A549 (cell line): ENCODE results near the gene IFT43. TPM values are rescaled to one million over a fixed set of nuclear protein-coding genes. Genes with fewer than 3 reads are reported as not detected.

ENCODE experiments used
- ATAC-seq, 2 experiments: fragments of 200-7000 bp in 1 of 2; fragments of >200 bp in 1 of 2; cut with Nextera tagmentation in 1 of 2; cut with Tn5 transposase in 1 of 2; 3 replicates each; pipeline versions ENCODE4 v1.8.0 to v1.9.1; 2018 to 2020; ENCODE audit warnings: mild to moderate bottlenecking in 1 of 2, moderate library complexity in 1 of 2
- CTCF ChIA-PET: fragments of 300-600 bp; sonication (Branson Sonifier 250); formaldehyde crosslinking; extraction: SDS; loops from one replicate; lab custom pipeline; 2021; ENCODE audit warnings: antibody characterized with exemption, inconsistent platforms; lab: Yijun Ruan, JAX
- POLR2A ChIA-PET: fragments of 350-600 bp; formaldehyde crosslinking; extraction: SDS; loops from one replicate; lab custom pipeline; 2021; ENCODE audit warnings: antibody characterized with exemption, inconsistent platforms; lab: Yijun Ruan, JAX
- DNase-seq, 2 experiments: peaks; one replicate each; pipeline versions ENCODE4 v3.0.0 to v3.0.0-alpha.2; 2011 to 2016; ENCODE audit warnings: low read depth in 1 of 2, low spot score in 1 of 2
- FAIRE-seq: peaks from 2 replicates; lab custom pipeline; 2011; peaks lifted over from hg19 to GRCh38; lab: Jason Lieb, UNC
- H3K27ac ChIP-seq, 2 experiments: fragments of >200 bp; sonication (Bioruptor Twin); formaldehyde crosslinking; 3 replicates each; pipeline ENCODE4 v1.5.1; 2016 to 2017
- H3K4me1 ChIP-seq: fragments of >200 bp; sonication (Bioruptor Twin); formaldehyde crosslinking; 3 replicates; pipeline ENCODE4 v1.6.1; 2016
- H3K4me2 ChIP-seq: fragments of >200 bp; sonication (Bioruptor Twin); formaldehyde crosslinking; 3 replicates; pipeline ENCODE4 v1.6.1; 2016
- H3K4me3 ChIP-seq: fragments of >200 bp; sonication (Bioruptor Twin); formaldehyde crosslinking; 3 replicates; pipeline ENCODE4 v1.5.1; 2016
- H3K9me3 ChIP-seq: fragments of >200 bp; sonication (Bioruptor Twin); formaldehyde crosslinking; 3 replicates; pipeline ENCODE4 v1.6.1; 2016
- CBX8 ChIP-seq: fragments of 200-600 bp; sonication (generic); IDR thresholded peaks from 2 replicates; pipeline ENCODE4 v1.6.1; 2016
- CHD2 ChIP-seq: fragments of 150-350 bp; IDR thresholded peaks from 2 replicates; pipeline ENCODE4 v1.6.1; 2014; ENCODE audit warnings: low read length; ENCODE audit not compliant: partially characterized antibody
- FOSB ChIP-seq: fragments of 250-450 bp; sonication (Bioruptor Pico); IDR thresholded peaks from 2 replicates; pipeline ENCODE4 v1.5.0; 2020; ENCODE audit warnings: mild to moderate bottlenecking, moderate library complexity
- FOSL2 ChIP-seq, 2 experiments: fragments of 450-650 bp in 1 of 2; fragments of >200 bp in 1 of 2; sonication (Bioruptor Twin) in 1 of 2; formaldehyde crosslinking; IDR thresholded peaks; 2 replicates each; pipeline versions ENCODE4 v1.5.0 to v1.6.1; 2016 to 2020; ENCODE audit warnings: mild to moderate bottlenecking in 1 of 2, moderate library complexity in 1 of 2
- GATA3 ChIP-seq: IDR thresholded peaks from 2 replicates; pipeline ENCODE4 v1.6.1; 2012; ENCODE audit warnings: borderline replicate concordance
- HDAC2 ChIP-seq: fragments of 200-600 bp; sonication (generic); IDR thresholded peaks from 2 replicates; pipeline ENCODE4 v1.6.1; 2016
- HOXB5 ChIP-seq: fragments of 250-450 bp; sonication (Bioruptor Pico); IDR thresholded peaks from 2 replicates; pipeline ENCODE4 v1.5.0; 2020; ENCODE audit warnings: mild to moderate bottlenecking, moderate library complexity
- JUN ChIP-seq, 2 experiments: fragments of >200 bp; sonication (Bioruptor Twin); formaldehyde crosslinking; IDR thresholded peaks; 2 replicates in 1 of 2; 3 replicates in 1 of 2; pipeline ENCODE4 v1.6.1; 2016 to 2017
- KDM5A ChIP-seq: fragments of 200-600 bp; sonication (generic); IDR thresholded peaks from 2 replicates; pipeline ENCODE4 v1.6.1; 2016; ENCODE audit warnings: antibody characterized with exemption, mild to moderate bottlenecking
- NFE2L2 ChIP-seq: fragments of 150-350 bp; conservative IDR thresholded peaks from 2 replicates; pipeline ENCODE4 v1.6.1; 2014; ENCODE audit warnings: low read length
- NPAS2 ChIP-seq: fragments of 250-450 bp; sonication (Bioruptor Pico); IDR thresholded peaks from 2 replicates; pipeline ENCODE4 v1.8.0; 2022; ENCODE audit warnings: mild to moderate bottlenecking, moderate library complexity, borderline replicate concordance
- PHF8 ChIP-seq: fragments of 200-600 bp; sonication (generic); IDR thresholded peaks from 2 replicates; pipeline ENCODE4 v1.6.1; 2016; ENCODE audit warnings: low read depth, mild to moderate bottlenecking, antibody characterized with exemption, moderate library complexity, borderline replicate concordance
- POLR2A ChIP-seq: IDR thresholded peaks from 2 replicates; pipeline ENCODE4 v1.6.1; 2012; ENCODE audit warnings: mild to moderate bottlenecking, low read length
- POLR2AphosphoS2 ChIP-seq: conservative IDR thresholded peaks from 2 replicates; pipeline ENCODE4 v1.6.1; 2012; ENCODE audit warnings: low read length, improper control_type of control experiment, inconsistent platforms
- RNF2 ChIP-seq: fragments of 200-600 bp; sonication (generic); IDR thresholded peaks from 2 replicates; pipeline ENCODE4 v1.6.1; 2016; ENCODE audit warnings: low read depth, mild to moderate bottlenecking, antibody characterized with exemption, moderate library complexity, borderline replicate concordance
- SMC3 ChIP-seq: fragments of >200 bp; sonication (Bioruptor Twin); formaldehyde crosslinking; IDR thresholded peaks from 3 replicates; pipeline ENCODE4 v1.6.1; 2018; ENCODE audit warnings: inconsistent platforms
- SREBF2 ChIP-seq: fragments of 450-650 bp; IDR thresholded peaks from 2 replicates; pipeline ENCODE4 v1.6.1; 2014; ENCODE audit warnings: mild to moderate bottlenecking, moderate library complexity
- TP53 ChIP-seq: fragments of 250-450 bp; sonication (Bioruptor Pico); IDR thresholded peaks from 2 replicates; pipeline ENCODE4 v1.5.0; 2021; ENCODE audit warnings: mild to moderate bottlenecking, moderate library complexity
- ZC3H11A ChIP-seq: fragments of 450-650 bp; IDR thresholded peaks from 2 replicates; pipeline ENCODE4 v1.6.1; 2014; ENCODE audit warnings: antibody characterized with exemption, mild to moderate bottlenecking
- ZNF302 ChIP-seq: fragments of 250-450 bp; sonication (Bioruptor Pico); IDR thresholded peaks from 2 replicates; pipeline ENCODE4 v1.9.0; 2021; ENCODE audit warnings: inconsistent platforms, mild to moderate bottlenecking, moderate library complexity
- WGBS: methylation state at CpG from one replicate; pipeline ENCODE4 v1.1.6; 2017; ENCODE audit errors: missing lambda C conversion rate; 5-methylcytosine and 5-hydroxymethylcytosine counted together
- polyA plus RNA-seq, 4 experiments: library from polyadenylated mRNA; depleted of rRNA in 3 of 4; stranded (reverse); fragments of >200 nt; fragmentation: RNase III in 1 of 4; extraction: RNeasy Plus Mini Kit Qiagen cat#74134 plus additional on column Dnase treatment in 1 of 4; gene quantifications; 2 replicates in 3 of 4; 3 replicates in 1 of 4; pipeline ENCODE4 v1.2.3, GENCODE V29; 2011 to 2017
- TF ChIP-seq, protein P1 (sequence below): IDR thresholded peaks from 2 replicates; pipeline ENCODE4 v1.6.1; 2012; ENCODE audit warnings: low read depth, borderline replicate concordance
- TF ChIP-seq, protein P2 (sequence below): fragments of 250-450 bp; sonication (Bioruptor Pico); IDR thresholded peaks from 2 replicates; pipeline ENCODE4 v1.5.0; 2021; ENCODE audit warnings: mild to moderate bottlenecking, moderate library complexity, borderline replicate concordance
- TF ChIP-seq, protein P3 (sequence below): fragments of >200 bp; sonication (Bioruptor Twin); formaldehyde crosslinking; IDR thresholded peaks from 3 replicates; pipeline ENCODE4 v1.6.1; 2016
- TF ChIP-seq, protein P4 (sequence below): fragments of 450-650 bp; IDR thresholded peaks from 2 replicates; pipeline ENCODE4 v1.6.1; 2014; ENCODE audit warnings: antibody characterized with exemption
- TF ChIP-seq, protein P5 (sequence below): IDR thresholded peaks from 2 replicates; pipeline ENCODE4 v1.6.1; 2012

IFT43 gene
- polyA plus RNA-seq, 2 of the 4 experiments (the other 2 are of a cell fraction): 46.4 to 49.4 TPM

DNA sequence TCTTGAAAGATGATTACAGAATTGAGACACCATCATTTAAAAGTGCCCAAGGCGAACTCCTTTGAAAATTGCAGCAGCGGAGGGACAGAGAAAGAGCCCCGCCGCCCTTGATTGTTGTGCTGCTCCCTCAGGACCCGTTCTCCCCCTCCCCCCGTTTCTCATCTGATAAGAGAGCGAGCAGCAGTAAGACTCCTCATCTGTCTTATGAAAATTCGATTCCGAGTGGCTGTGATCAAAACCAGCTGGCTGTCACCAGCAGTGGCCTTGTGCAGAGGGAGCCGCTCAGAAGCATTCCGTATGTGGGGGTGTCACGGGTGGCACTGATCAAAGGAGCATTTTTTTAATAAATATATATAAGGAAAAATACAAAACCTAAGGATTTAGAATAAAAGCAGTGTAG is 88.2 kb downstream of the IFT43 start:
- DNase-seq (no peak), ATAC-seq (no peak), FAIRE-seq (no peak)
- WGBS: 83% methylated on average over 12 of the region's 12 CpGs
- no peak overlapping the region for H3K4me2 ChIP-seq
- ChIA-PET CTCF (interaction anchor here (1.3 kb wide), 1 partner anchor 279 kb away, joined by 7 read pairs; no protein-coding TSS in a partner anchor), POLR2A (no interaction called here)
- H3K27ac ChIP-seq: no peak overlapping the region
- no peaks in the 10 kb centered on the region for H3K9me3 ChIP-seq
- H3K4me1 ChIP-seq: no peaks in the 10 kb centered on the region
- TF ChIP-seq NFE2L2: no peak
- TF ChIP-seq ZC3H11A: no peak
- TF ChIP-seq SMC3: no peak
- TF ChIP-seq POLR2A: no peak
- no peak for TF ChIP-seq FOSL2 (IDR thresholded peaks at IDR 0.05)
- no peak for TF ChIP-seq FOSL2 (CRISPR knock-in tag; IDR thresholded peaks at IDR 0.05)
- TF ChIP-seq ZNF302: no peak
- TF ChIP-seq FOSB (CRISPR knock-in tag): no peak
- no peak for TF ChIP-seq CHD2
- no peak for TF ChIP-seq CBX8
- TF ChIP-seq NPAS2 (CRISPR knock-in tag): no peak
- TF ChIP-seq TP53: no peak
- no peak for TF ChIP-seq SREBF2
- no peak overlapping the region for H3K4me3 ChIP-seq

DNA sequence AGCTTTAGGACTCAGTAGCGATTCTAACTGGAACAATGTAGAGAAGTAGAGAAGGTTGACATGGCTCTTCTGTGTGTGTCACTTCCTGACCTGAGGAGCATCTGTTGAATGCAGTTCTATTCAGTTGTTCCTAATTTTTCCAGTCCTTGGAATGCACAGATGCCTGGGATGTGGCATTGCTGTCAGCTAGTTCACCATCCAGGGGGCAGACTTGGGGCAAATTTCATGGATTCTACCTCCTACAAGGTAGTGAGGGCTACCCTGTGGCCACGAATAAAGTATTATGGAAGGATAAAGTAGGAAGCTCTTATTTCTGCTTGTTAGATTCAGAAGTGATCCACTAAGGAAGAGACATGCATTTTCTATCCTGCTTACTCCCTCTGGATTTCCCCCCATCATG is 91.8 kb downstream of the IFT43 start:
- Histone ChIP-seq H3K4me1 (no peaks in the 10 kb centered on the region), H3K9me3 (no peaks in the 10 kb centered on the region), H3K4me2 (no peak overlapping the region), H3K27ac (no peak overlapping the region), H3K4me3 (no peak overlapping the region)
- POLR2A ChIA-PET: no interaction called here
- FAIRE-seq (no peak), ATAC-seq (no peak), DNase-seq (no peak)
- TF ChIP-seq HOXB5 (CRISPR knock-in tag): no peak
- TF ChIP-seq GATA3: no peak
- no peak for TF ChIP-seq SMC3
- TF ChIP-seq, protein P1, sequence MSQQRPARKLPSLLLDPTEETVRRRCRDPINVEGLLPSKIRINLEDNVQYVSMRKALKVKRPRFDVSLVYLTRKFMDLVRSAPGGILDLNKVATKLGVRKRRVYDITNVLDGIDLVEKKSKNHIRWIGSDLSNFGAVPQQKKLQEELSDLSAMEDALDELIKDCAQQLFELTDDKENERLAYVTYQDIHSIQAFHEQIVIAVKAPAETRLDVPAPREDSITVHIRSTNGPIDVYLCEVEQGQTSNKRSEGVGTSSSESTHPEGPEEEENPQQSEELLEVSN: no peak
- CTCF ChIA-PET: interaction anchor here (1.3 to 2.5 kb wide), 2 partner anchors 10 to 26 kb away, joined by 3 to 9 read pairs; no protein-coding TSS in a partner anchor
- WGBS: 77% methylated on average over 2 of the region's 2 CpGs

DNA sequence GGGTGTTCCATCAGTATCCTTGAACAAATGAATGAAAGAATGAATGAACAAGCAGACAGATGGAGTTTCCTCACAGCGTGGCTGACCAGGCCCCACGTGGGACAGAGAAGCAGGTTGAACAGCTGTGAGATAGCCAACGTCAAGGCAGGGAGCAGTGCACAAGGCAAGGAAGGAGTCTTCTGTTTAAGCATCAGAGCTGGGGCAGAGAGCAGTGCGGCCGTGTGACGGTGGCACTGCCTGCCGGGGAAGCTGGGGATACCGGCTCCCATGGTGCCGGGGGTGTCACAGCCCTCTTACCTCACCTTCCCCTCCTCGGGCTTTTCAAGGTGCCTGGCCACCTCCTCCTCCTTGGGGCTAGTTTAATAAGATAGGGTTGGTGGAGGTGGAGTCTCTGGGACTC is 92.9 kb downstream of the IFT43 start:
- no peak for FAIRE-seq
- DNase-seq: no peak
- no peaks in the 10 kb centered on the region for H3K9me3 ChIP-seq
- no peak for ATAC-seq
- 90% methylated on average over 10 of the region's 10 CpGs for WGBS
- TF ChIP-seq KDM5A (no peak), POLR2AphosphoS2 (no peak), JUN (IDR thresholded peaks at IDR 0.05) (no peak), FOSL2 (IDR thresholded peaks at IDR 0.05) (no peak), FOSL2 (CRISPR knock-in tag; IDR thresholded peaks at IDR 0.05) (no peak), HDAC2 (no peak), SMC3 (no peak), RNF2 (no peak), PHF8 (no peak), FOSB (CRISPR knock-in tag) (no peak), TP53 (no peak), HOXB5 (CRISPR knock-in tag) (no peak)
- TF ChIP-seq, protein P1: no peak
- TF ChIP-seq, protein P2, sequence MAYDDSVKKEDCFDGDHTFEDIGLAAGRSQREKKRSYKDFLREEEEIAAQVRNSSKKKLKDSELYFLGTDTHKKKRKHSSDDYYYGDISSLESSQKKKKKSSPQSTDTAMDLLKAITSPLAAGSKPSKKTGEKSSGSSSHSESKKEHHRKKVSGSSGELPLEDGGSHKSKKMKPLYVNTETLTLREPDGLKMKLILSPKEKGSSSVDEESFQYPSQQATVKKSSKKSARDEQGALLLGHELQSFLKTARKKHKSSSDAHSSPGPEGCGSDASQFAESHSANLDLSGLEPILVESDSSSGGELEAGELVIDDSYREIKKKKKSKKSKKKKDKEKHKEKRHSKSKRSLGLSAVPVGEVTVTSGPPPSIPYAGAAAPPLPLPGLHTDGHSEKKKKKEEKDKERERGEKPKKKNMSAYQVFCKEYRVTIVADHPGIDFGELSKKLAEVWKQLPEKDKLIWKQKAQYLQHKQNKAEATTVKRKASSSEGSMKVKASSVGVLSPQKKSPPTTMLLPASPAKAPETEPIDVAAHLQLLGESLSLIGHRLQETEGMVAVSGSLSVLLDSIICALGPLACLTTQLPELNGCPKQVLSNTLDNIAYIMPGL (CRISPR knock-in tag): no peak
- TF ChIP-seq, protein P3, sequence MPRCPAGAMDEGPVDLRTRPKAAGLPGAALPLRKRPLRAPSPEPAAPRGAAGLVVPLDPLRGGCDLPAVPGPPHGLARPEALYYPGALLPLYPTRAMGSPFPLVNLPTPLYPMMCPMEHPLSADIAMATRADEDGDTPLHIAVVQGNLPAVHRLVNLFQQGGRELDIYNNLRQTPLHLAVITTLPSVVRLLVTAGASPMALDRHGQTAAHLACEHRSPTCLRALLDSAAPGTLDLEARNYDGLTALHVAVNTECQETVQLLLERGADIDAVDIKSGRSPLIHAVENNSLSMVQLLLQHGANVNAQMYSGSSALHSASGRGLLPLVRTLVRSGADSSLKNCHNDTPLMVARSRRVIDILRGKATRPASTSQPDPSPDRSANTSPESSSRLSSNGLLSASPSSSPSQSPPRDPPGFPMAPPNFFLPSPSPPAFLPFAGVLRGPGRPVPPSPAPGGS: no peak
- TF ChIP-seq, protein P4, sequence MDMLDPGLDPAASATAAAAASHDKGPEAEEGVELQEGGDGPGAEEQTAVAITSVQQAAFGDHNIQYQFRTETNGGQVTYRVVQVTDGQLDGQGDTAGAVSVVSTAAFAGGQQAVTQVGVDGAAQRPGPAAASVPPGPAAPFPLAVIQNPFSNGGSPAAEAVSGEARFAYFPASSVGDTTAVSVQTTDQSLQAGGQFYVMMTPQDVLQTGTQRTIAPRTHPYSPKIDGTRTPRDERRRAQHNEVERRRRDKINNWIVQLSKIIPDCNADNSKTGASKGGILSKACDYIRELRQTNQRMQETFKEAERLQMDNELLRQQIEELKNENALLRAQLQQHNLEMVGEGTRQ: no peak
- TF ChIP-seq, protein P5, sequence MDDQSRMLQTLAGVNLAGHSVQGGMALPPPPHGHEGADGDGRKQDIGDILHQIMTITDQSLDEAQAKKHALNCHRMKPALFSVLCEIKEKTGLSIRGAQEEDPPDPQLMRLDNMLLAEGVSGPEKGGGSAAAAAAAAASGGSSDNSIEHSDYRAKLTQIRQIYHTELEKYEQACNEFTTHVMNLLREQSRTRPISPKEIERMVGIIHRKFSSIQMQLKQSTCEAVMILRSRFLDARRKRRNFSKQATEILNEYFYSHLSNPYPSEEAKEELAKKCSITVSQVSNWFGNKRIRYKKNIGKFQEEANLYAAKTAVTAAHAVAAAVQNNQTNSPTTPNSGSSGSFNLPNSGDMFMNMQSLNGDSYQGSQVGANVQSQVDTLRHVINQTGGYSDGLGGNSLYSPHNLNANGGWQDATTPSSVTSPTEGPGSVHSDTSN: no peak
- H3K4me1 ChIP-seq: no peaks in the 10 kb centered on the region
- no peak overlapping the region for H3K4me3 ChIP-seq
- no peak overlapping the region for H3K4me2 ChIP-seq
- CTCF ChIA-PET: interaction anchor here (2.3 kb wide), 1 partner anchor 274 kb away, joined by 8 read pairs; no protein-coding TSS in a partner anchor
- POLR2A ChIA-PET: no interaction called here
- H3K27ac ChIP-seq: no peak overlapping the region
